Stimulated activated CD8-positive, alpha-beta memory T cell treated with anti-CD3 and anti-CD28 coated beads, Interleukin-12 subunit alpha, Interleukin-12 subunit beta, amount 100 ng/mL, for 24 hours (primary cell): Measurements from ENCODE around the gene FFAR2.
"Not testable (repeated sequence)": the region's sequence is repeated elsewhere in the genome, so short reads cannot be mapped to it uniquely, and the experiment has no call there.

Experiments
- DNase-seq: peaks from one replicate; pipeline ENCODE4 v3.0.0-alpha.2; 2020; ENCODE audit errors: extremely low read depth

The FFAR2 gene

DNA sequence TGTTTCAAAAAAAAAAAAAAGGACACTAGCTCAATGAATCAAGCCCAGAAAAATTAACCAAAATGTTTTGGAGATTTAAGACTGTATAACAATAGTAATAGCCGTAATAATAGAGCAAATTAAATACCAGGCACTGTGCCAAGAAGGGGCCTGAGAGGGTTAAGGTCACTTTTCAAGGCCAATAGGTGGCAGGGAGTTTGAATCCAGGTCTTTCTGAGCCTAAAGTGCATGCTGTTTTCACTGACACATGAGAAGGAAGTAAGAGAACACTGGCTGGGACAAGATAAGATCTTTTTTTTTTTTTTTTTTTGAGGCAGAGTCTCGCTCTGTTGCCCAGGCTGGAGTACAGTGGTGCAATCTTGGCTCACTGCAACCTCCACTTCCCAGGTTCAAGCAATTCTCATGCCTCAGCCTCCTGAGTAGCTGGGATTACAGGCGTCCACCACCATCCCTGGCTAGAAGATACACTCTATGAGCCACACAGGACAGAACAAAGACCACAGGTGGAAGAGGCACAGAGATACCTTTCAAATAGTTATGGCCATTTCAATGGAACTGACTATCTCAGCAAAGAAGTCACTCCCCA lies 7.7 kb downstream of the FFAR2 start:
- no peak for DNase-seq

DNA sequence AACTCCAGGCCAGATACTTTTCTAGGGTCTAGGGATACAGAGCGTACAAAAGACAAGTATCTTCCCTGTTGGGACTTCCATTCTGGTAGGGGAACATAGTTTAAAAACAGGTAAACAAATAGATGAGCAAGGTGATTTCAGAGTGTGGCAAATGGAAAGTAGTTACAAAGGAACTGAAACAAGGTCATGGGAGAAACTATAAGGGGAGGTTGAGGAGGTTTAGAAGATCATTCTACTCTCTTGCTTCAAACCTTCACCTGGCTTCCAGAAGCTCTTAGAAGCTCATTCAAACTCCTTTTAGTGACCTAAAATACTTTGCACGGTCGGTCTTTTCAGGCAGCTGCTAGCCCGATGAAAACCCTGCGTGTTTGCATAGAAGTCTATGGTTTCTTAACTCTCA lies 9.1 kb downstream of the FFAR2 start:
- DNase-seq, result no peak

DNA sequence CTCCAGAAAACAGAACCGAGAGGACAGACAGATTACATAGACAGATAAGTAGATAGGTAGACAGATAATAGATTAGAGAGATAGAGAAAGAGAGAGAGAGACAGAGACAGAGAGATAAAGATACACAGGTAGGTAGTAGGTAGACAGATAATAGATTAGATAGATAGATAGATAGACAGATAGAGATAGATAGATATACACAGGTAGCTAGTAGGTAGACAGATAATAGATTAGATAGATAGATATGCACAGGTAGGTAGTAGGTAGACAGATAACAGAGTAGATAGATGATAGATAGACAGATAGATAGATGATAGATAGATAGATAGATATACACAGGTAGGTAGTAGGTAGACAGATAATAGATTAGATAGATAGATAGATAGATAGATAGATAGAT lies 10.1 kb downstream of the FFAR2 start:
- no peak for DNase-seq

DNA sequence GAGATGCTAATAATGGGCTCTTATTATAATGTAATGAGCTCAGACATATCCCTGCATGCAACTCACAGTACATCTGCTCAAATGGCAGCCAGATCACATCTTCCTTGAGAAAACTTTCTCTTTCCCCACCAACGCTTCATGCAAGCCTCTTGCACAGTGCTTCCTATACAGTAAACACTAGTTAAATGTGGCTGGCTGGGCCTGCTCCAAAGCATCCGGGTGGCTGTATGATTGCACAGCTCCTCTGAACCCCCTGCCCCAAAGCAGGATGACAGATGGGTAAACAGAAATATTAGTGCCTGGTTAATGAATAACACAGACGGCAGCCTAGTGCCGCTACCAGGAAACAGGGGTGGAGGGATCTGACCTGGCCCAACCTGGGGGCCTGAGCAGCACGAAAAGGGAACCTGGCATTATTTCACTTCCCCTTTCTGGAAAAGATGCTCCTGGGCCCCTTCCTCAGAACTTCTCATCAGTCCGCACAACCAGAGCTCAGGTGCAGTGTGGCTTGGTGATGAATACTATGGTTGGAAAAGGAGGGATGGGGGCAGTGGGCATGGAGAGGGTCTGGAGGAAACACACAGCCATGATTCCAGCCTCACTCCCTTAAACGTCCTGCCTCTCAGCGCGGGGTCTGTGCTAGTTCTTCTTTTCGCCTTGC lies 10.8 kb downstream of the FFAR2 start:
- DNase-seq, result no peak

DNA sequence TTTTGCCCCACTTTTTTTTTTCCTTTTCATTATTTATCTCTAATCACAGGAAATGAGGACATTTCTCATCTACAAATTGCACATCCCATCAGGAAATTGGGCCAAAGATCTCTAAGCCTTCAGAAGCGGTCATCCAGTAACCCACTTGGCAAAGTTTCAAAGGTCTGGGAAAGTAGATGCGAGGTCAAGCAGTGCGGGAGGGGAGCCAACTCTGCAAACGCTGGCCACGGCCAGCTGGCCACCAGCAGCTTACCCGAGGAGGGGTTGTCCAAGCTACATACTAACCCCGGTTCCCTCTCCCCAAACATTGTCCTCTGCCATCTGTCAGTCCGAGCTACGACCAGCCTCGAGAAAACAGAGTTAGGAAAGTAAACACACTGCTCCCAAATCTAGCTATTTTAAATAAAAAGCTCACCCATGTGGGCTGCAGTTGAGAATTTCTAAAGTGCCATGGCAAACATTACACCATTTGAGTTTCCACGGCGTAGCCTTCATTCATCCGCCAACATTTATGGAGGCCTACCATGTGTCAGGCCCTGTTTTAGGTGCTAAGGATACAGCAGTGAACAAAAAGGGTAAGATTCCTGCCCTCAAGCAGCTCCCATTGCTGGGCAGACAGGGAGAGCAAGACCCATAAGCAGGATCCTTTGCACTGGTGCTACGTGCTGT lies 11.5 kb downstream of the FFAR2 start:
- DNase-seq, result no peak

DNA sequence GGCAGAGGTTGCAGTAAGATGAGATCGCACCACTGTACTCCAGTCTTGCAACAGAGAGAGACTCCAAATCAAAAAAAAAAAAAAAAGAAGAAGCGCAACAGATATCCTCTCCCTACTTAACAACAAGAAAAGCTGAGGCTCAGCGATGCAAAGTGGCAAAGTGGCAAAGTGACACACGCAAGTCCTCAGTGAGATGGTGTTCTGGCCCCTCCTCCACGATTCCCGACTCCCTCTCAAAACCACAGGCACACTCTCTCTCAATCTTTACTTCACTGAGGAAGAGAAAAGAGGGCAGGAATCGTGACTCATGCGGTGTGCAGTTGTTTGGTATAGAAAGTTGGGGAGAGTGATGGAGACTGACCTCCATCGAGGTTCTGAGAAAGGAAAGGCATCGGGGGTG lies 12.6 kb downstream of the FFAR2 start:
- no peak for DNase-seq

DNA sequence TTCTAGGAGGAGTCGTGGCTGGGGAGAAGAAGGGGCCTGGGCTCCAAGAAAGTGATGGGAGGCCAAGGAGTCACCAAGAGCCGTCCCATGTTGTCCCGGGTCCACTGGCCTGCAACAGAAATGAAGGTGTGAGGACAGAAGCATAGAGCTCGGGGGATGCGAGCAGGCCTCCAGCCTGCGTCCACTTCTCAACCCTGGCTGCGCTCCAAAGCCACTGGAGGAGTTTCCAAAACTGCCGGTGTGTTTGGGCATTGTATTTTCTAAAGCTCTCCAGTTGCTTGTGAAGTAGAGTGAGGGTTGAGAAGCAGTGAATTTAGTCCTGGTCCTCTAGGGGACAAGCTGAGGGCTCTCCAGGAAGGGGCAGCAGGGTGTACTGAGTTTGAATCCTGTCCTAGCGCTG lies 13.0 kb downstream of the FFAR2 start:
- DNase-seq, result no peak

DNA sequence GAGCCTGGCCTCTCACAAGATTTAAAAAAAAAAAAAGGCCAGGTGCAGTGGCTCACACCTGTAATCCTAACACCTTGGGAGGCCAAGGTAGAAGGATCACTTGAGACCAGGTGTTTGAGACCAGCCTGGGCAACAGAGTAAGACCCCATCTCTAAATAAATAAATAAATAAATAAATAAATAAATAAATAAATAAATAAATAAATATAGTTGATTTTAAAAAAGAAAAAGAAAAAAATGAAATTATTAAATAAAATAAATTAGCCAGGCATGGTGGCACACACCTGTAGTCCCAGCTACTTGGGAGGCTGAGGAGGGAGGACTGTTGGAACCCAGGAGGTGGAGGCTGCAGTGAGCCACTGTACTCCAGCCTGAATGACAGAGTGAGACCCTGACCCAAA lies 13.7 kb downstream of the FFAR2 start:
- not testable (repeated sequence) for DNase-seq

DNA sequence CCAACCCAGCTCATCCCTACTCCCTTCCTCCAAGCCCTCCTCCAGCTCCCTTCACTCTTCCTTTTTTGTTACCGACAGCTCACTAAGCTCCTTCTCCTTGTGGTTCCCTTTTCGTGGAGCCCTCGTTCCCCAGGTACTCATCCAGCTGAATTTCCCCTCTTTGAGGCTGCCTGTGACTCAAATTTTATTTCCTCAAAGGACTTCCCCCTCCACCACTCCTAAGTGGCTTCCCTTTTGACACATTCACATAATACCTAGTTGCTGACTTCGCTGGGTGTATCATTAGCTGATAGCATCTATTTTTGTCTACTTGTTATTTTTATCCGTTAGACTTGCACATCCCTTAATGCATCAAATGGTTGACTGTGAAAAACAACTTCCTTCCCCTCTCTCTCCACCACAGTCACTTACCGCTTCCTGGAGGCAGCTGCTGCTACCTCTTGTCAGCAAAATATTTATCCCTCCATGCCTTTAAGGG lies 14.5 kb downstream of the FFAR2 start:
- no peak for DNase-seq

DNA sequence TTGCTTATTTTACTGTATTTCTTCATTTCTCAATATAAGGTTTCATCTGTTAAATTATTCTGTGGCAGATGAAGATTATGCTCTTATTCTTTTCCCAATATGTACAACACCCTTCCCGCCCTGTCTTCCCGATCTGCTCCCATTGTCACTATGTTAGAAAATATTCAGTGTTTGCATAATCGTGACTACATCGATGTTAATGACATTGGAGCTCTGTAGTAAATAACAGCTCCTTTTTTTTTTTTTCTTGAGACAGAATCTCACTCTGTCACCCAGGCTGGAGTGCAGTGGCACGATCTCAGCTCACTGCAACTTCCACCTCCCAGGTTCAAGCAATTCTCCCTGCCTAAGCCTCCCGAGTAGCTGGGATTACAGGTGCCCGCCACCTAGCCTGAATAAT lies 14.9 kb downstream of the FFAR2 start:
- not testable (repeated sequence) for DNase-seq

DNA sequence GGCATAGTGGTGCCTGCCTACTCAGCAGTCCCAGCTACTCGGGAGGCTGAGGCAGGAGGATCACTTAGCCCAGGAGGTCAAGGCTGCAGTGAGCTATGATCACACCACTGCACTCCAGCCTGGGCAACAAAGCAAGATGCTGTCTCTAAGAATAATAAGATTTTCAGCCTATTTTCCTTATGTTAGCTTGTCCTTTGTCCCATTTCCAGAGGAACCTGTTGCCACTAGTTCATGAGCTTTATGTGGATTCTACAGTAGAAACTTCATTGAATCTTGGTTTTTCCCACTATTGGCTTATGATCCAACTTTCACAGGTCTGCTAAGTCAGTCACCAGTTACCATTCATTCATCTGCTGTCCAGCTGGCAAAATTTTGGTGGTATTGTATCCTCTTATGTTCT lies 18.2 kb downstream of the FFAR2 start:
- no peak for DNase-seq

DNA sequence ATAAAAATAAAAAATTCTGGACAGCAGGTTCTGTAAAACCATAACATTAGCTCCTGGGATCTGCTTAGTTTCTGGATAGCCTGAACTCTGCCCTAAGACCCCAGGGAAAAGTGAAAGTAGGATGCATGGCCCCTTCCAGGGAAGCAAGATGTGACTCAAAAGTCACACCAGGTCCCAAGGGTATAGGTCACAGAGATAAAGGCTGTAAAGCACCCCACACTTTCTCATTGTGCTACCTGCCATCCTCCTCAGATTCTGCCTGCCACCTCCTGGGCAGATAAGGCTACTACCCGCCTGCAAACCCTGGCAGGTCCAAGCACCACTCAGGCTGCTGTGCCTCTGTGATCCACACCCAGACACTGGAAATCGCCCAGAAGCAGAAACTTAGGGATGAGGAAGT lies 20.6 kb downstream of the FFAR2 start:
- DNase-seq, result peak; percentile 17

DNA sequence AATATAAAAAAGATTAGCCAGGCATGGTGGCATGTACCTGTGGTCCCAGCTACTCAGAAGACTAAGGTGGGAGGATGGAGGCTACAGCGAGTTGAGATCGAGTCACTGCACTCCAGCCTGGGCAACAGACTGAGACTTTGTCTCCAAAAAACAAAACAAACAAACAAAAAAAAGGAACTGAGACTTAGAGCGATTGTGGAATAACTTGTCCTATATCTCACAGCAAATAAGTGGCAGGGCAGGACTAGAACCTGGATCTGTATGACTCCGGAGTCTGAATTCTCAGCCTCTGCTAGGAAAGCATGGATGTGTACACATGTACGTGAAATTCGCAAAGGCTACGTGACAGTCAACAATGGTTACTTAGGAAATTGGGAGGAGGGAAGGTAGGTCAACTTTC lies 22.1 kb downstream of the FFAR2 start:
- no peak for DNase-seq

DNA sequence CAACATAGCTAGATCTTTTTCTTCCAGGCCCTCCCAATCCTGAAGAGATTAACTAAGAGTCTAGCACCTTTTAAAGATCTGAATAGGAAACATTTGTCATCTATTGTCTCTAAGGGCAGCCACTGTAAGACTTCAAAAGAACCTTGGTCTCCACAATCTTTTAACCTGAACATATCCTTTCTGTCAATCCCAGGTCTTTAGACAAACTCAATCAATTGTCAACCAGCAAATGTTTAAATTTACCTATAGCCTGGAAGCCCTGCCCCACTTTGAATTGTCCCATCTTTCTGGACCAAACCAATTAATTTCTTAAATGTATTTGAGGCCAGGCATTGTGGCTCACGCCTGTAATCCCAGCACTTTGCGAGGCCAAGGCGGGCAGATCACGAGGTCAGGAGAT lies 23.0 kb downstream of the FFAR2 start:
- not testable (repeated sequence) for DNase-seq

DNA sequence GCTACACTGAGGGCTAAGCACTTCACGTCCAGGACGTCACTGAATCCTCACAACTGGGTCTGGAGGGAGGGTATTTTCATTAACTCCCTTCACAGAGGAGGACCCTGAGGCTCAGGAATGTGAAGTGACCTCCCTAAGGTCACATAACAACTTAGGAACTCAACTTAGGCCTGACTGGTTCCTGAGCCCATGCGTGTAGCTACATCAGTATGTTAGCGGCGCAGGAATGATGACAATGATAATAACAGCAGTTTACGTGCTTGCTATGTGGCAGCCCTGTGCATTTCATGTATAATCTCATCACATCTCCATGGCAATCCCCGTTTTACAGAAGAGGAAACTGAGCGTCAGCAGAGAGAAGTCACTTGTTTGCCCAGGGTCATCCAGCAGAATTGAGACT lies 23.9 kb downstream of the FFAR2 start:
- DNase-seq, result no peak

DNA sequence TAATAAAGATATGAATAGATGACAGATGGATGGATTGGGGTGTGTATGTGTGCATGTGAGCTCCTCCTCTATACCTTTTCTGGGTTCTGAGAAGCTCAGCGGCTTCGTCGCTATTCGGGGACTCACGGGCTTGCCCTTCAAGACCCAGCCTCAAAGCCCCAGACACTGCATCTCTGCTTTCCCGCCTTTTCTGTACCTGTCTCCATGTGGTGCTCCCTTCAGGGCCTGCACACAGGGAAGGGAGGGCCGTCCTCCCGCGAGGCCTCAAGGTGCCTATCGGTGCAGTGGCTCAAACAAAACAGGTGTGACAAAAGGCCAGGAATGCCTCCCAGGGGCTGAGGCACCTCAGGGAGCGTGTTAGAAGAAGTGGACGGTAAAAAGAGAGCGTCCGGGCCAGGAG lies 26.0 kb downstream of the FFAR2 start:
- no peak for DNase-seq

DNA sequence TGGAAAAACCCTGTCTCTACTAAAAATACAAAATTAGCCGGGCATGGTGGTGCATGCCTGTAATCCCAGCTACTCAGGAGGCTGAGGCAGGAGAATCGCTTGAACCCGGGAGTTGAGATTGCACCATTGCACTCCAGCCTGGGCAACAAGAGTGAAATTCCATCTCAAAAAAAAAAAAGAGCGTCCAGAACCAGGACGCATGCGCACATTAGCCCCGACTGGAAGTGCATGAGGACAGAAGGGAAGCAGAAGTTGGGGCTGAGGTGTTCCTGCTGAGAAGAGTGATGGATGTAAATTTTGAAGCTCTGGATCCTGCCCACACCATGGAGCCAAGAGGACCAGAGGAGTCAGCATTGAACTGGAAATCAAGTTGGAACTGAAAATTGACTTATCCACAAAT lies 26.5 kb downstream of the FFAR2 start:
- not testable (repeated sequence) for DNase-seq

DNA sequence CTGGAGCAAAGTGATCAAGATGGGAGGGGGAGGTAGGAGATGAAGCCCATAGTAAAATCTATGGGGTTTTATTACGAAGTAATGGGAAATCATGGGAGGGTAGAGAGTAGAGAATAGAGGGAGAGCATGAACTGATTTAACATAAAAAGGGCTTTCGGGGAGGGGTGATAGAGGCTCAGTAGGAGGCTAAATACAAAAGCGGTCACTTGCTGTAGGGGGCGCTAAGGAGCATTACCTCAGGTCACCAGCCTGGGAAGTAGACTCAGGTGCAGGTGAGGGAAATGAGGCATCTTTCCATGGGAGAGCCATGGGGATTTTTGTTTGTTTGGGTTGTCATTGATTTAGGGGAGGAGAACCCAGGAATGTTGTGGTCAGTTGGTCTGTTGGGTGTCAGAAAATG lies 28.1 kb downstream of the FFAR2 start:
- no peak for DNase-seq

DNA sequence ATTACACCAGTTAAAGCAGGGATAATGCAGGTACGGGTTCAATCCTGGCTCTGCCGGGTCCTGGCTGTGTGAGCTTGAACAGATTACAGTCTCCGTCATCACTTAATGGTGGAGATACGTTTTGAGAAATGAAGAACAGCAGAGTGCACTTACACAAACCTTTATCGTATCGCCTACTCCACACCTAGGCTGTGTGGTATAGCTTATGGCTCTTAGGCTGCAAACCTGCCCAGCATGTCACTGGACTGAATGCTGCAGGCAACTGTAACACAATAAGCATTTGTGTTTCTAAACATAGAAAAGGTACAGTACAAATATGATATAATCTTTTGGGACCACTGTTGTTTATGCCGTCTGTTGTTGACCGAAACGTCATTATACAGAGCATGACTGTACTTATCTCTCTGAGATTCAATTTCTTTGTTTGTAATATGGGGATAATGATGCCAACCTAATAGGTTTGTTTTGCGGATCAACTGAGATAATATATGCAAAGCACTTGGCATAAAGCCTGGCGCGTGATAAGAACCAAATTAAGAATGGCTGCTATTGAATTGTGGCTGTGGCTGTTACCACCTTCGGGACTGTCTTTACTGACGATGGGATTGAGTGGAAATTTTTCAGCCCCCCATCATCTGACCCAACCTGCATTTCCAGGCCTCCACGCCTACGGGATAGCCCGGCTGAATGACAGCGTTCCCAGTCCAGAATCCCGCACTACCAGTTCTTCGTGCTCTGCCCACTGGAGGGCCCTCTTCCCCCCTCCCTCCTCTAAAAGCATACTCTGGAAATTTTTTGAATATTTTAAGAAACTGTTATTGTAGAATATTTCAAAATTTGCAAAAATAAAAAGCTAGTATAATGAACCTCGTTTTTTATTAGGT lies 31.0 kb downstream of the FFAR2 start:
- no peak for DNase-seq

DNA sequence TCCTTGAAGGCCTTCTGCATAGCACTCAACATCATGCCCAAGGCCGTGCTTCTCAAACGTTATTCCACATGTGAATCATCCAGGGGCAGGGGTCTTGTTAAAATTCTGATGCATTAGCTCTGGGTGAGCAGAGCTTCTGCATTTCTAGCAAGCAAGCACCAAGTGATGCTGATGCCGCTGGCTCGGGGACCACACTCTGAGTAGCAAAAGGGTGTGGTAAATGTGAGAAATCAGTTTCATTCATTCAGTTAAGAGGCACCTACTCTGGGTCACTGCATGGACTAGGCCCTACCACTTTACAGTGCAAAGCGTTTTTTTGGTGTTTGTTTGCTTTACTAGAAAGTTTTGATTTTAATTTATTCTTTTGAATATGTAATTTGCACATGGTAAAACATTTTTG lies 35.0 kb downstream of the FFAR2 start:
- DNase-seq, result no peak

DNA sequence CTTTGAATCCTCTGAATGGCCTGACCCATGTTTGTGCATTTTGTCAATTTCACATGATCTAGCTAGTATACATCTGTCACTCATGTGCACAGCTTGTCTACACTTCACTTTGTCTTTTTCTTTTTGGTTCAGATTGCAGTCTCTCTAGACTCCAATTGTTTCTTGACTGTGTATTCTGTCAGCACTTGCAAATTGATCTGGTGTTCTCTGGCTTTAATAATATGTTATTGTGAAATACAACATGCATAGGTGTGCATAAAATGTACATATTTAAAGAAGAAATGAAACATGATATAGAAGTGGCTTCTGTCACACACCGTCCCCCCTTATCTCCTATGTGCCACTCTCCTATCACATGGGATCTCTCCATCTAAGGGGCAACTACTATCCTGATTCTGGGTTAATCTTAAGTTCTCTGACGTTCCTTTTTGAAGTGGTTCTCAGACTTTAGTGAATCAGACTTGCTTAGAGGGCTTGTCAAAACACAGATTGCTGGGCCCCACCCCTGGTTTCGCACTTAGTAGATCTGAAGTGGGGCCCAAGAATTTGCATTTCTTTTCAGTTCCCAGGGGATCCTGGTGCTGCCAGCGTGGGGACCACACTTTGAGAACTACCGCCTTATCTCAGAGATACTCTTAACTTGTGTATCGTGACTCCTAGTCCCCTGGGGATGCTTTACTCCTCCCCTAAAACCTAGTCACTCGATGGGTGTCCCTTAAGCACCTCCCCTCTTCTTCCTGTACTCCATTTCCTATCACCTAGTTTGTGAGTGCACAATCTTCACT lies 36.4 kb downstream of the FFAR2 start:
- DNase-seq, result no peak
